HEK293 (cell line): ENCODE data around the gene ADGRF3.

Source experiments
- CTCF ChIP-seq: fragments of 450-650 bp; formaldehyde crosslinking; IDR thresholded peaks from 2 replicates; pipeline ENCODE4 v1.5.1; 2016; ENCODE audit warnings: missing biosample characterization, missing genetic modification characterization
- PRDM2 ChIP-seq: fragments of 450-650 bp; formaldehyde crosslinking; IDR thresholded peaks from 2 replicates; pipeline ENCODE4 v1.5.1; 2016; ENCODE audit warnings: missing biosample characterization, missing genetic modification characterization, borderline replicate concordance
- REST ChIP-seq: fragments of 450-650 bp; formaldehyde crosslinking; IDR thresholded peaks from 2 replicates; pipeline ENCODE4 v1.5.1; 2016; ENCODE audit warnings: missing biosample characterization, missing genetic modification characterization
- ZNF600 ChIP-seq: fragments of 450-650 bp; formaldehyde crosslinking; IDR thresholded peaks from 2 replicates; pipeline ENCODE4 v1.5.1; 2016; ENCODE audit warnings: missing biosample characterization, missing genetic modification characterization
- ZNF76 ChIP-seq: fragments of 450-650 bp; formaldehyde crosslinking; IDR thresholded peaks from 2 replicates; pipeline ENCODE4; 2016; ENCODE audit warnings: low read depth, missing biosample characterization, missing genetic modification characterization, borderline replicate concordance
- ZNF792 ChIP-seq: fragments of 450-650 bp; formaldehyde crosslinking; IDR thresholded peaks from 2 replicates; pipeline ENCODE4 v1.5.1; 2016; ENCODE audit warnings: missing biosample characterization, missing genetic modification characterization

GRCh38 chr2:26380281-26380680, 33.7 kb upstream of the ADGRF3 start:
- TF ChIP-seq CTCF (tag by site-specific recombination), result no peak
- no peak for TF ChIP-seq ZNF600 (tag by site-specific recombination)
- TF ChIP-seq PRDM2 (tag by site-specific recombination), result no peak
- no peak for TF ChIP-seq ZNF76
- no peak for TF ChIP-seq REST (tag by site-specific recombination)
- TF ChIP-seq ZNF792 (tag by site-specific recombination), result no peak
